Cerebellar cortex (tissue), 1 donor: ENCODE data around the gene NXPE4.

Experiments used
- DNase-seq: peaks from one replicate; pipeline ENCODE4 v3.0.0-alpha.2; 2015; ENCODE audit warnings: low spot score

NXPE4 gene

GRCh38 chr11:114559425-114560310, 35.9 kb downstream of the NXPE4 start, which contains the start of gene NXPE1:
Gene NXPE1, minus strand, starts transcription at chr11:114559881. Its CDS starts 8,680 bp downstream, at chr11:114551201.
- no peak for DNase-seq

- DNase-seq, result no peak
These were observed 39.5 kb downstream of the NXPE4 start for GRCh38 chr11:114556135-114556534.

DNA sequence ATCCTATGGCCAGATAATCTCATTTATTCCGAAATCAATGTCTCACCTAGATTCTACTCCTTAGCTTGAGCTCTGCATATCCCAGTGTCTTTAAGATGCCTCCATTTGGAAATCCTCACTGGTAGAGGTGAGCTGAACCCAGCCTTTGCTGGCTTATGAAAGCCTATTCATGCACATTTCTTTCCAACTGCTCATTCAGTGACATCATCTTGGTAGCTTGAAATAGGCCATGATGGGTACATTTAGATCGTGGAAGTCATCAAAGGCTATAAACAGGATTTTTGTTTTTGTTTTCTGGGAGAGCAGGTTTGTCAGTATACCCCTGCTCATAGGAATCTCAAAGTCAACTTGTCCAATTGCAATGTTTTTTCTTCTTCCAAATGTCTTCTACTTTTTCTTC, 41.9 kb downstream of the NXPE4 start:
- no peak for DNase-seq

DNA sequence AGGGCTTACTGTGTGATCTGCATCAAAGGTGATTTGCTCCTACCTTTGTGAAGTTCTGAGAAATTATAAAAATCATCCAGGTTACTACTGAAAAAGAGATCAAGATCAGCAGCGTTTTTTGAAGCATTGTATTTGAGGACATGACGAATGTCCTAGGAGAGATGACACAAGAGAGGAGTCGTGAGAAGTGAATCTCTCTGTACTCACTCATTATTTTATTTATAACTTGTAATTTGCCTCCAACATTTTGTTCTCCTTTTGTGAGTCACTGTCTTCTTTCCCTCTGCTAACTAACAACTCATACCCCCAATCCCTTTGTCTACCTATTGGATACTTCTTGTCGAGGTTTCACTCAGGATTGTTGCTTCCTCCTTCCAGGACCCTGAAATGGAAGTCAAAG, 44.5 kb downstream of the NXPE4 start:
- DNase-seq, result no peak

DNA sequence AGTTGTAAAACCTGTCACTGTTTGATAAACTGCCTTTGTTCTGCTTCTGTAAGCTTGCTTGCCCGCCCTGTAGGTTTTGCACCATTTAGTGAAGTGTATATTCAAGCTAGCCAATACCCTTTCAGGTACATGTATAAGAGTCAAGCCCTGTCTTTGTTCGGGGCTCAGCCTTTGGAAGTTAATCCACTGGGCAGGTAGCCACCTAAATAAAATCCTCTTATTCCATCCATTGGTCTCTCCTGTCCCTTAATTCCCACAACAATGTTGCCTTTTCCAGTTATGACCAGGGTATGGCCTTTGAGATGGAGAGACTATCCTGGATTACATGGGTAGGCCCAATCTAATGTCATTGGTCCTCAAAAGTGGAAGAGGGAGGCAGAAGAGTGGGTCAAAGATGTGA, 69.9 kb downstream of the NXPE4 start:
- no peak for DNase-seq

GRCh38 chr11:114524122-114524521, 71.5 kb downstream of the NXPE4 start:
- DNase-seq, result no peak

- DNase-seq, result no peak
These were observed 72.8 kb downstream of the NXPE4 start for GRCh38 chr11:114522818-114523217.
